GM12873 (cell line): Measurements from ENCODE around the gene ZNF12.

ENCODE experiments used
- CTCF ChIP-seq: IDR thresholded peaks from 2 replicates; pipeline ENCODE4 v1.5.1; 2012; ENCODE audit warnings: low read depth, mild to moderate bottlenecking, moderate library complexity, low read length, control low read depth; ENCODE audit not compliant: insufficient read depth; ENCODE audit errors: missing control alignments

Gene ZNF12

GRCh38 chr7:6650086-6650485 lies 56.7 kb downstream of the ZNF12 start:
- TF ChIP-seq CTCF: no peak

- no peak for TF ChIP-seq CTCF
These were observed 57.3 kb downstream of the ZNF12 start for GRCh38 chr7:6649241-6649961.

GRCh38 chr7:6648815-6649104 lies 58.0 kb downstream of the ZNF12 start:
- TF ChIP-seq CTCF: no peak

- no peak for TF ChIP-seq CTCF
These were observed 58.5 kb downstream of the ZNF12 start for GRCh38 chr7:6648066-6648814.

- no peak for TF ChIP-seq CTCF
These were observed 59.2 kb downstream of the ZNF12 start for GRCh38 chr7:6647541-6647940.

GRCh38 chr7:6647080-6647479 lies 59.7 kb downstream of the ZNF12 start:
- TF ChIP-seq CTCF: no peak

- TF ChIP-seq CTCF: no peak
These were observed 60.3 kb downstream of the ZNF12 start for GRCh38 chr7:6646465-6646864.
